Peyer's patch (tissue), 4 donors: Measurements from ENCODE around the gene CNIH1. TPM values are rescaled to one million over a fixed set of nuclear protein-coding genes. Genes with fewer than 3 reads are reported as not detected.

Source experiments
- DNase-seq, 3 donors: peaks; one replicate each; pipeline ENCODE4 v3.0.0-alpha.2; 2017 to 2019
- H3K27ac ChIP-seq, 4 donors: fragments of 200-600 bp; sonication (generic); one replicate each; pipeline ENCODE4 v1.5.1; 2016 to 2019
- H3K27me3 ChIP-seq, 2 donors: fragments of 200-600 bp; sonication (generic); one replicate each; pipeline ENCODE4 v1.5.1; 2019
- H3K36me3 ChIP-seq, 3 donors: fragments of 200-600 bp; sonication (generic); one replicate each; pipeline ENCODE4 v1.5.1; 2016 to 2019
- H3K4me1 ChIP-seq, 4 donors: fragments of 200-600 bp; sonication (generic); one replicate each; pipeline ENCODE4 v1.5.1; 2016 to 2019
- H3K4me3 ChIP-seq, 4 donors: fragments of 200-600 bp; sonication (generic); 1 replicate in 3 of 4; 2 replicates in 1 of 4; pipeline ENCODE4 v1.5.1; 2016 to 2019; ENCODE audit warnings: mild to moderate bottlenecking in 1 of 4
- H3K9me3 ChIP-seq, 4 donors: fragments of 200-600 bp; sonication (generic); one replicate each; pipeline ENCODE4 v1.5.1; 2016 to 2019; ENCODE audit warnings: mild to moderate bottlenecking in 1 of 4
- CTCF ChIP-seq, 6 experiments: fragments of 450-650 bp in 4 of 6; fragments of 200-600 bp in 2 of 6; sonication (generic) in 1 of 6; IDR thresholded peaks; one replicate each; pipeline ENCODE4 v1.5.1; 2017 to 2019; ENCODE audit warnings: antibody characterized with exemption in 6 of 6, mild to moderate bottlenecking in 3 of 6, moderate library complexity in 1 of 6
- POLR2A ChIP-seq, 2 donors: fragments of 450-650 bp; IDR thresholded peaks; one replicate each; pipeline ENCODE4 v1.5.1; 2017; ENCODE audit warnings: antibody characterized with exemption in 2 of 2, mild to moderate bottlenecking in 2 of 2, moderate library complexity in 2 of 2
- total RNA-seq, 4 donors: library from RNA; depleted of rRNA; stranded (reverse); fragments of >200 nt; gene quantifications; one replicate each; pipeline ENCODE4 v1.1.0, GENCODE V29; 2016

The CNIH1 gene
- total RNA-seq, 4 donors from 2014 or later, result 61.1 to 130 (median 121) TPM

- peaks cover 0 to 6% (median 0%) of the 10 kb centered on the region in 3 donors for H3K36me3 ChIP-seq
- no peak for DNase-seq
- TF ChIP-seq POLR2A (IDR thresholded peaks at IDR 0.05) (no peak), CTCF (IDR thresholded peaks at IDR 0.05) (no peak)
- peaks cover 0 to 39% (median 4%) of the 10 kb centered on the region in 4 donors for H3K4me1 ChIP-seq
- H3K9me3 ChIP-seq, result no peaks in the 10 kb centered on the region
- no peak overlapping the region for H3K4me3 ChIP-seq
- H3K27me3 ChIP-seq, result no peaks in the 10 kb centered on the region
- H3K27ac ChIP-seq, result no peak overlapping the region
Measured at GRCh38 chr14:54435500-54435981, 5.6 kb downstream of the CNIH1 start.

DNA sequence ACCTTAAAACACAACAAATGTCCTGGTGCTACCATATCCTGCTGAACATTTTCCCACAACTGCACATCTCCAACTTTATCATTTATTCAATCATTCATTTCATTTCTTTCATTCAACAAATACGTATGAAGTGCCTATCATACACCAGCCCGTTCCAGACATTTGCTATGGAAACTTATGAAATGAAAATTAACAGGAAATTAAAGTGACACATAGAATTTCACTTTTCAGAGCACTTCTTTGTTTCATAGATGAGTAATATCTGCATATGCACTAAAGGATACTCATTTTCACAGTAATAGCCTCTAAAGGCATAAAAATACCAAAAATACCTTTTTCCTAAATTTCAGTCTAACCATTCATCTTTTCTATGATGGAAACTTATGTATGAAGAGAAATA, 12.6 kb downstream of the CNIH1 start:
- H3K4me1 ChIP-seq, result no peaks in the 10 kb centered on the region
- TF ChIP-seq CTCF (IDR thresholded peaks at IDR 0.05) (no peak), POLR2A (IDR thresholded peaks at IDR 0.05) (no peak)
- H3K27ac ChIP-seq, result no peak overlapping the region
- no peak overlapping the region for H3K4me3 ChIP-seq
- no peaks in the 10 kb centered on the region for H3K27me3 ChIP-seq
- H3K9me3 ChIP-seq, result no peaks in the 10 kb centered on the region
- DNase-seq, result no peak
- H3K36me3 ChIP-seq, result peaks cover 0 to 52% (median 0%) of the 10 kb centered on the region in 3 donors

GRCh38 chr14:54427871-54428270, 13.3 kb downstream of the CNIH1 start:
- H3K9me3 ChIP-seq, result no peaks in the 10 kb centered on the region
- no peak overlapping the region for H3K4me3 ChIP-seq
- DNase-seq, result no peak
- no peaks in the 10 kb centered on the region for H3K27me3 ChIP-seq
- TF ChIP-seq POLR2A (IDR thresholded peaks at IDR 0.05), result no peak
- no peak for TF ChIP-seq CTCF (IDR thresholded peaks at IDR 0.05)
- H3K36me3 ChIP-seq, result peaks cover 0 to 52% (median 0%) of the 10 kb centered on the region in 3 donors
- no peak overlapping the region for H3K27ac ChIP-seq
- H3K4me1 ChIP-seq, result no peaks in the 10 kb centered on the region

- Histone ChIP-seq H3K9me3 (no peaks in the 10 kb centered on the region), H3K27me3 (no peaks in the 10 kb centered on the region), H3K4me3 (no peak overlapping the region), H3K4me1 (no peaks in the 10 kb centered on the region), H3K27ac (no peak overlapping the region), H3K36me3 (peaks cover 0 to 47% (median 0%) of the 10 kb centered on the region in 3 donors)
- DNase-seq, result no peak
- TF ChIP-seq CTCF (IDR thresholded peaks at IDR 0.05) (no peak), POLR2A (IDR thresholded peaks at IDR 0.05) (no peak)
Measured at GRCh38 chr14:54425537-54426274, 15.5 kb downstream of the CNIH1 start.

- Histone ChIP-seq H3K36me3 (peaks cover 0 to 43% (median 0%) of the 10 kb centered on the region in 3 donors), H3K27ac (no peak overlapping the region), H3K9me3 (no peaks in the 10 kb centered on the region), H3K27me3 (no peaks in the 10 kb centered on the region), H3K4me3 (no peak overlapping the region), H3K4me1 (no peaks in the 10 kb centered on the region)
- no peak for DNase-seq
- no peak for TF ChIP-seq POLR2A (IDR thresholded peaks at IDR 0.05)
- no peak for TF ChIP-seq CTCF (IDR thresholded peaks at IDR 0.05)
Measured at GRCh38 chr14:54425068-54425467, 16.1 kb downstream of the CNIH1 start.
